ENCODE measurements around the gene ZNF581.

- TF ChIP-seq, protein P1, sequence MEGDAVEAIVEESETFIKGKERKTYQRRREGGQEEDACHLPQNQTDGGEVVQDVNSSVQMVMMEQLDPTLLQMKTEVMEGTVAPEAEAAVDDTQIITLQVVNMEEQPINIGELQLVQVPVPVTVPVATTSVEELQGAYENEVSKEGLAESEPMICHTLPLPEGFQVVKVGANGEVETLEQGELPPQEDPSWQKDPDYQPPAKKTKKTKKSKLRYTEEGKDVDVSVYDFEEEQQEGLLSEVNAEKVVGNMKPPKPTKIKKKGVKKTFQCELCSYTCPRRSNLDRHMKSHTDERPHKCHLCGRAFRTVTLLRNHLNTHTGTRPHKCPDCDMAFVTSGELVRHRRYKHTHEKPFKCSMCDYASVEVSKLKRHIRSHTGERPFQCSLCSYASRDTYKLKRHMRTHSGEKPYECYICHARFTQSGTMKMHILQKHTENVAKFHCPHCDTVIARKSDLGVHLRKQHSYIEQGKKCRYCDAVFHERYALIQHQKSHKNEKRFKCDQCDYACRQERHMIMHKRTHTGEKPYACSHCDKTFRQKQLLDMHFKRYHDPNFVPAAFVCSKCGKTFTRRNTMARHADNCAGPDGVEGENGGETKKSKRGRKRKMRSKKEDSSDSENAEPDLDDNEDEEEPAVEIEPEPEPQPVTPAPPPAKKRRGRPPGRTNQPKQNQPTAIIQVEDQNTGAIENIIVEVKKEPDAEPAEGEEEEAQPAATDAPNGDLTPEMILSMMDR (IDR thresholded peaks at IDR 0.05): no peak
- TF ChIP-seq POLR2AphosphoS5 (IDR thresholded peaks at IDR 0.05): no peak
- no peak for TF ChIP-seq POLR2A (IDR thresholded peaks at IDR 0.05)
These were observed 27.0 kb downstream of the ZNF581 start for GRCh38 chr19:55670280-55671053.

Data from gastroesophageal sphincter (tissue), 3 donors.